SK-N-SH treated with all-trans-retinoic acid at 6 μM for 48 hours (cell line): ENCODE results near the gene FTO.

ENCODE experiments used
- ARNTL ChIP-seq: fragments of 450-650 bp; formaldehyde crosslinking; IDR thresholded peaks from 2 replicates; pipeline ENCODE4 v1.5.0; 2020; ENCODE audit warnings: low read depth, mild to moderate bottlenecking, moderate library complexity, borderline replicate concordance
- ESRRG ChIP-seq: fragments of 250-450 bp; sonication (Bioruptor Pico); IDR thresholded peaks from 2 replicates; pipeline ENCODE4 v1.6.1; 2021; ENCODE audit warnings: mild to moderate bottlenecking
- ISL1 ChIP-seq: fragments of 250-450 bp; sonication (Bioruptor Pico); IDR thresholded peaks from 2 replicates; pipeline ENCODE4 v2.1.2; 2022; ENCODE audit warnings: mild to moderate bottlenecking, moderate library complexity
- RARB ChIP-seq: fragments of 250-450 bp; sonication (Bioruptor Pico); IDR thresholded peaks from 2 replicates; pipeline ENCODE4 v1.8.0; 2021; ENCODE audit warnings: mild to moderate bottlenecking, moderate library complexity
- TOX ChIP-seq: fragments of 250-450 bp; sonication (Bioruptor Pico); IDR thresholded peaks from 2 replicates; pipeline ENCODE4 v1.8.0; 2021; ENCODE audit warnings: mild to moderate bottlenecking, moderate library complexity, borderline replicate concordance
- ZC3H10 ChIP-seq: fragments of 250-450 bp; sonication (Bioruptor Pico); IDR thresholded peaks from 2 replicates; pipeline ENCODE4 v1.5.1; 2021; ENCODE audit warnings: mild to moderate bottlenecking, moderate library complexity
- ZFP3 ChIP-seq: fragments of 250-450 bp; sonication (Bioruptor Pico); IDR thresholded peaks from 2 replicates; pipeline ENCODE4 v1.5.0; 2020; ENCODE audit warnings: mild to moderate bottlenecking, moderate library complexity
- ZFP30 ChIP-seq: fragments of 450-650 bp; formaldehyde crosslinking; IDR thresholded peaks from 2 replicates; pipeline ENCODE4 v1.5.0; 2022; ENCODE audit warnings: mild to moderate bottlenecking, moderate library complexity
- ZNF565 ChIP-seq: fragments of 450-650 bp; formaldehyde crosslinking; conservative IDR thresholded peaks from 2 replicates; pipeline ENCODE4 v1.5.0; 2020; ENCODE audit warnings: low read depth, mild to moderate bottlenecking, moderate library complexity
- ZNF70 ChIP-seq: fragments of 450-650 bp; formaldehyde crosslinking; IDR thresholded peaks from 2 replicates; pipeline ENCODE4 v1.5.0; 2020; ENCODE audit warnings: mild to moderate bottlenecking, moderate library complexity
- ZNF8 ChIP-seq: fragments of 450-650 bp; formaldehyde crosslinking; IDR thresholded peaks from 2 replicates; pipeline ENCODE4 v1.5.0; 2020; ENCODE audit warnings: mild to moderate bottlenecking, moderate library complexity
- TF ChIP-seq, protein P1 (sequence below): fragments of 250-450 bp; sonication (Bioruptor Pico); IDR thresholded peaks from 2 replicates; pipeline ENCODE4 v1.5.1; 2020; ENCODE audit warnings: low read depth, mild to moderate bottlenecking, moderate library complexity
- TF ChIP-seq, protein P2 (sequence below): fragments of 250-450 bp; sonication (Bioruptor Pico); IDR thresholded peaks from 2 replicates; pipeline ENCODE4 v1.8.0; 2020; ENCODE audit warnings: mild to moderate bottlenecking, moderate library complexity, borderline replicate concordance
- TF ChIP-seq, protein P3 (sequence below): fragments of 250-450 bp; sonication (Bioruptor Pico); IDR thresholded peaks from 2 replicates; pipeline ENCODE4 v1.5.0; 2020; ENCODE audit warnings: mild to moderate bottlenecking, moderate library complexity

DNA sequence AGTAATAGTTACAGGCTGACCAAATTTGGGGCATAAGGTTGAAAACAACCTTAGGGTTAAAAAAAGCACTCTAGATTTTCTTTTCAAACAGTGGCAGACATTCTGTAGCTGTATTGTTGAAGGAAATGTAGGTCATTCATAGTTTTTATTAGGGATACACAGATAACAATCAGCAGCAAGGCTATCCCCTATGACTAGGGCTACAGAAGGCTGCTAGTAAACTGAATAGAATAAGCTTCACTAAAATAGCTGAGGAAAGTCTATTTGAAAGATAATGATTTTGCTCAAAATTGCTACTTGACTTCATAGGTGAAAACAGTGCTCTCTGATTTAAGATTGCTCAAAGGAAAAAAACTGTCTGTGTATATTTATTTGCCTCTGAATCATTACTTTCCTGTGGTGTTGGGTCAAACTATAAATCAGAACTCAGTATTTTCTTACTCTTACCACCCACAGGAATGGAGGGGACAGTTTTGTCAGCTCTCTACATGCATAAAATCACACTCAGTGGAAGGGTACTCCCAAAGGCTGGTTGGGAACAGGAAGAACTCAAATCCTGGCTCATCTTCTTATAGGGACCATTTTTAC lies 25.1 kb upstream of the FTO start:
- TF ChIP-seq RARB (no peak), ISL1 (CRISPR knock-in tag) (no peak), TOX (no peak), ZFP3 (CRISPR knock-in tag) (no peak), ARNTL (CRISPR knock-in tag) (no peak), ZNF8 (no peak), ZFP30 (CRISPR knock-in tag) (no peak), ZNF70 (CRISPR knock-in tag) (no peak), ESRRG (CRISPR knock-in tag) (no peak), ZC3H10 (CRISPR knock-in tag) (no peak), ZNF565 (CRISPR knock-in tag) (no peak)
- TF ChIP-seq, protein P1, sequence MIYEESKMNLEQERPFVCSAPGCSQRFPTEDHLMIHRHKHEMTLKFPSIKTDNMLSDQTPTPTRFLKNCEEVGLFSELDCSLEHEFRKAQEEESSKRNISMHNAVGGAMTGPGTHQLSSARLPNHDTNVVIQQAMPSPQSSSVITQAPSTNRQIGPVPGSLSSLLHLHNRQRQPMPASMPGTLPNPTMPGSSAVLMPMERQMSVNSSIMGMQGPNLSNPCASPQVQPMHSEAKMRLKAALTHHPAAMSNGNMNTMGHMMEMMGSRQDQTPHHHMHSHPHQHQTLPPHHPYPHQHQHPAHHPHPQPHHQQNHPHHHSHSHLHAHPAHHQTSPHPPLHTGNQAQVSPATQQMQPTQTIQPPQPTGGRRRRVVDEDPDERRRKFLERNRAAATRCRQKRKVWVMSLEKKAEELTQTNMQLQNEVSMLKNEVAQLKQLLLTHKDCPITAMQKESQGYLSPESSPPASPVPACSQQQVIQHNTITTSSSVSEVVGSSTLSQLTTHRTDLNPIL = no peak
- TF ChIP-seq, protein P2, sequence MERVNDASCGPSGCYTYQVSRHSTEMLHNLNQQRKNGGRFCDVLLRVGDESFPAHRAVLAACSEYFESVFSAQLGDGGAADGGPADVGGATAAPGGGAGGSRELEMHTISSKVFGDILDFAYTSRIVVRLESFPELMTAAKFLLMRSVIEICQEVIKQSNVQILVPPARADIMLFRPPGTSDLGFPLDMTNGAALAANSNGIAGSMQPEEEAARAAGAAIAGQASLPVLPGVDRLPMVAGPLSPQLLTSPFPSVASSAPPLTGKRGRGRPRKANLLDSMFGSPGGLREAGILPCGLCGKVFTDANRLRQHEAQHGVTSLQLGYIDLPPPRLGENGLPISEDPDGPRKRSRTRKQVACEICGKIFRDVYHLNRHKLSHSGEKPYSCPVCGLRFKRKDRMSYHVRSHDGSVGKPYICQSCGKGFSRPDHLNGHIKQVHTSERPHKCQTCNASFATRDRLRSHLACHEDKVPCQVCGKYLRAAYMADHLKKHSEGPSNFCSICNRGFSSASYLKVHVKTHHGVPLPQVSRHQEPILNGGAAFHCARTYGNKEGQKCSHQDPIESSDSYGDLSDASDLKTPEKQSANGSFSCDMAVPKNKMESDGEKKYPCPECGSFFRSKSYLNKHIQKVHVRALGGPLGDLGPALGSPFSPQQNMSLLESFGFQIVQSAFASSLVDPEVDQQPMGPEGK (CRISPR knock-in tag) = no peak
- TF ChIP-seq, protein P3, sequence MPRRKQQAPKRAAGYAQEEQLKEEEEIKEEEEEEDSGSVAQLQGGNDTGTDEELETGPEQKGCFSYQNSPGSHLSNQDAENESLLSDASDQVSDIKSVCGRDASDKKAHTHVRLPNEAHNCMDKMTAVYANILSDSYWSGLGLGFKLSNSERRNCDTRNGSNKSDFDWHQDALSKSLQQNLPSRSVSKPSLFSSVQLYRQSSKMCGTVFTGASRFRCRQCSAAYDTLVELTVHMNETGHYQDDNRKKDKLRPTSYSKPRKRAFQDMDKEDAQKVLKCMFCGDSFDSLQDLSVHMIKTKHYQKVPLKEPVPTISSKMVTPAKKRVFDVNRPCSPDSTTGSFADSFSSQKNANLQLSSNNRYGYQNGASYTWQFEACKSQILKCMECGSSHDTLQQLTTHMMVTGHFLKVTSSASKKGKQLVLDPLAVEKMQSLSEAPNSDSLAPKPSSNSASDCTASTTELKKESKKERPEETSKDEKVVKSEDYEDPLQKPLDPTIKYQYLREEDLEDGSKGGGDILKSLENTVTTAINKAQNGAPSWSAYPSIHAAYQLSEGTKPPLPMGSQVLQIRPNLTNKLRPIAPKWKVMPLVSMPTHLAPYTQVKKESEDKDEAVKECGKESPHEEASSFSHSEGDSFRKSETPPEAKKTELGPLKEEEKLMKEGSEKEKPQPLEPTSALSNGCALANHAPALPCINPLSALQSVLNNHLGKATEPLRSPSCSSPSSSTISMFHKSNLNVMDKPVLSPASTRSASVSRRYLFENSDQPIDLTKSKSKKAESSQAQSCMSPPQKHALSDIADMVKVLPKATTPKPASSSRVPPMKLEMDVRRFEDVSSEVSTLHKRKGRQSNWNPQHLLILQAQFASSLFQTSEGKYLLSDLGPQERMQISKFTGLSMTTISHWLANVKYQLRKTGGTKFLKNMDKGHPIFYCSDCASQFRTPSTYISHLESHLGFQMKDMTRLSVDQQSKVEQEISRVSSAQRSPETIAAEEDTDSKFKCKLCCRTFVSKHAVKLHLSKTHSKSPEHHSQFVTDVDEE (CRISPR knock-in tag) = no peak
